Right lobe of liver (tissue), 4 donors: ENCODE data around the gene SH2D3A.

Experiments used
- POLR2A ChIP-seq: fragments of 450-650 bp; IDR thresholded peaks from one replicate; pipeline ENCODE4 v1.6.1; 2017; ENCODE audit warnings: antibody characterized with exemption, mild to moderate bottlenecking
- TF ChIP-seq, protein P1 (sequence below), 4 donors: fragments of 200-600 bp in 3 of 4; fragments of 450-650 bp in 1 of 4; IDR thresholded peaks; one replicate each; pipeline versions ENCODE4 v1.5.1 to v1.8.0; 2016 to 2022; ENCODE audit warnings: antibody characterized with exemption in 4 of 4, mild to moderate bottlenecking in 2 of 4
- donor health status: DM: no; HTN: no; CAD: no.
- donor health status: DM: no; HTN: no; CAD: no.
- donor health status: DM: no; HTN: yes; CAD: no.

DNA sequence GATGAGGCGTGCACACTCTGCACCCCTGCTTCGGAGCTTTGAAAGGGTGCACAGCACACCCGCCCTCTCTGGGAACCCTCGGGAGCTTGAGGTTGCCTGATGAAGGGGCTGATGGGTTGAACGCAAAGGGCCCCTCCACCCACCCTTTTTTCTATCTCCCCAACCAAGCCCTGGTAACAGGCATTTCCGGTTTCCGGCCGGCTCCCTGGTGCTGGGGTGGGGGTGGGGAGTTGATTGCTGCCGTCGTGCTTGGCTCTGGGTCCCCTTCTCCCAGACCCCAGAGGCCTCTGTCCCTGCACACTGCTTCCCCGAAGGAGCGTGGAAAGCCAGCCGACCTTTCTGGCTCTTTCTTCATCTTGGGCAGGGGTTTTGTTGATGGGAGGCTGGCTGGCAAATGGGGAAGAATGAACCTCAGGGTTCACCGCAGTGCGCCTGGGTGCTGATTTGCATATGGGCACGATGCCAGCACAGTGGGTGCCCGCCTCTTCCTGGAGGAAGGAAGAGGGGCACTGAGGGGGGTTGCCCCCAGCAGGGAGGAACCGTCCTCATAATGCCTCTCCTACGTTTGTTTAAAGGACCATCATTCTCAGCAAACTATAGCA is 34.4 kb upstream of the SH2D3A start:
- TF ChIP-seq, protein P1, sequence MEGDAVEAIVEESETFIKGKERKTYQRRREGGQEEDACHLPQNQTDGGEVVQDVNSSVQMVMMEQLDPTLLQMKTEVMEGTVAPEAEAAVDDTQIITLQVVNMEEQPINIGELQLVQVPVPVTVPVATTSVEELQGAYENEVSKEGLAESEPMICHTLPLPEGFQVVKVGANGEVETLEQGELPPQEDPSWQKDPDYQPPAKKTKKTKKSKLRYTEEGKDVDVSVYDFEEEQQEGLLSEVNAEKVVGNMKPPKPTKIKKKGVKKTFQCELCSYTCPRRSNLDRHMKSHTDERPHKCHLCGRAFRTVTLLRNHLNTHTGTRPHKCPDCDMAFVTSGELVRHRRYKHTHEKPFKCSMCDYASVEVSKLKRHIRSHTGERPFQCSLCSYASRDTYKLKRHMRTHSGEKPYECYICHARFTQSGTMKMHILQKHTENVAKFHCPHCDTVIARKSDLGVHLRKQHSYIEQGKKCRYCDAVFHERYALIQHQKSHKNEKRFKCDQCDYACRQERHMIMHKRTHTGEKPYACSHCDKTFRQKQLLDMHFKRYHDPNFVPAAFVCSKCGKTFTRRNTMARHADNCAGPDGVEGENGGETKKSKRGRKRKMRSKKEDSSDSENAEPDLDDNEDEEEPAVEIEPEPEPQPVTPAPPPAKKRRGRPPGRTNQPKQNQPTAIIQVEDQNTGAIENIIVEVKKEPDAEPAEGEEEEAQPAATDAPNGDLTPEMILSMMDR (IDR thresholded peaks at IDR 0.05), result no peak
- no peak for TF ChIP-seq POLR2A
